Psoas muscle (tissue), 8 donors: ENCODE data around the gene RNF130. TPM values are rescaled to one million over a fixed set of nuclear protein-coding genes. Genes with fewer than 3 reads are reported as not detected.
A peak's percentile ranks its signal among the peaks of the same experiment; 100 is the strongest.

ENCODE experiments used
- ATAC-seq, 4 donors: fragments of 200-7000 bp; cut with Tn5 transposase; one replicate each; pipeline ENCODE4 v1.9.1; 2020; ENCODE audit warnings: moderate library complexity in 3 of 4, mild to moderate bottlenecking in 2 of 4
- DNase-seq, 2 donors: peaks; one replicate each; pipeline ENCODE4 v3.0.0-alpha.2; 2020
- H3K27ac ChIP-seq: fragments of 200-600 bp; one replicate; pipeline ENCODE4 v1.8.0; 2022
- H3K27me3 ChIP-seq, 3 donors: fragments of 200-600 bp in 1 of 3; one replicate each; pipeline versions ENCODE4 v1.6.1 to v1.8.0; 2013 to 2022; ENCODE audit warnings: low read length in 2 of 3, mild to moderate bottlenecking in 2 of 3, moderate library complexity in 1 of 3; ENCODE audit not compliant: insufficient read depth in 3 of 3
- H3K36me3 ChIP-seq, 2 donors: fragments of 200-600 bp in 1 of 2; one replicate each; pipeline versions ENCODE4 v1.6.1 to v1.8.0; 2013 to 2022; ENCODE audit warnings: low read depth in 1 of 2, mild to moderate bottlenecking in 1 of 2, moderate library complexity in 1 of 2; ENCODE audit not compliant: insufficient read depth in 1 of 2
- H3K4me1 ChIP-seq: fragments of 200-600 bp; one replicate; pipeline ENCODE4 v1.8.0; 2022
- H3K4me3 ChIP-seq: fragments of 200-600 bp; one replicate; pipeline ENCODE4 v1.8.0; 2022; ENCODE audit warnings: mild to moderate bottlenecking
- H3K9me3 ChIP-seq: fragments of 200-600 bp; one replicate; pipeline ENCODE4 v1.8.0; 2022
- WGBS, 3 donors: extraction: QIAGEN DNeasy Blood & Tissue Kit; methylation state at CpG; one replicate each; pipeline versions ENCODE4 v1.1.6 to v1.1.7; 2013; 5-methylcytosine and 5-hydroxymethylcytosine counted together
- intact Hi-C, 2 donors: fragments of 100-400 bp; cut with DNase I; formaldehyde crosslinking; loops; one replicate each; pipeline versions ENCODE4 v1.11.0 to v1.14.2; 2022
- polyA plus RNA-seq, 3 donors: library from polyadenylated mRNA; stranded (reverse); fragments of 200-250 nt; gene quantifications; one replicate each; pipeline ENCODE4 v1.2.3, GENCODE V29; 2013
- total RNA-seq, 4 donors: library from RNA; stranded (reverse); fragmentation: NEBNext Ultra II Directional in 2 of 4; extraction: Animal tissue kit (Norgen Biotek cat#: 25700) in 2 of 4; gene quantifications; one replicate each; pipeline versions ENCODE4 v1.2.1 to v1.2.4, GENCODE V29; 2021 to 2023
- TF ChIP-seq, protein P1 (sequence below): fragments of 200-600 bp; IDR thresholded peaks from one replicate; pipeline ENCODE4 v1.8.0; 2022; ENCODE audit warnings: antibody characterized with exemption
- donor health status: healthy with polysubstance abuse.
- donor health status: DM: no; HTN: no; CAD: no; lungs with moderate emphysema.
- donor health status: Bipolar disorder and iron deficiency.
- donor health status: healthy.
- donor health status: DM: yes; HTN: yes; CAD: no.
- donor health status: DM: no; HTN: no; CAD: no.
- donor health status: DM: no; HTN: no; CAD: no.
- donor health status: DM: yes; HTN: yes; CAD: no.

RNF130 gene
- total and polyA plus RNA-seq, 7 donors: 34.1 to 45.3 (median 37.2) TPM

DNA sequence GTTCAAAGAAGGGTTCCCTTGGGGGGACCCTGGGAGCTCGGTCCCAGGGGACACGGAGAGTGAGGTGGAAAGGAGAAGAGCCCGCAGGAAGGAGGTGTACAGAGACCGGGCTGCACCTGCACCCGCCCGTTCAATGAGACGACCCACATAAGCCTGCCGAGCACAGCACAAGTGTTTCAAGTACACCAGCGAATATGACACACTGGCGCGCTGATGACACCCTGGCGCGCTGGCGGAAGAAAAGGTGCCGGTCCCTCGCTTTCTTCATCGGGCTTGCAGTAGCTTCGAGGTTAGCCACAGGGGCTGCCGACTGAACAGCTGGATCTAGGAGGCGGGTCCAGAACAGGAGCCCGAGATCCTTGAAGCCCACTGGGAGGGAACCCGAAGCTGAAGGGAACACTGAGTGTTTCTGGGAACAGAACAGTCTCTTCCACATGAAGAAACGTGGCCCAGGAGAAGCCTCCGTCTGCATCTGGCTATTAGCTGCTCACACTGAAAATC, 165.2 kb downstream of the RNF130 start:
- 75 to 86% (median 79%) methylated on average over 24 of the region's 24 CpGs for WGBS, 3 donors
- DNase-seq (no peak), ATAC-seq (no peak)
- Histone ChIP-seq H3K27me3 (no peaks in the 10 kb centered on the region), H3K4me1 (peaks cover 22% of the 10 kb centered on the region), H3K9me3 (no peaks in the 10 kb centered on the region), H3K27ac (peak overlapping the region; percentile 56), H3K4me3 (peak overlapping the region; percentile 73), H3K36me3 (peaks cover 0 to 39% of the 10 kb centered on the region in 2 donors)
- intact Hi-C loops: loop anchor here (5.0 to 10.0 kb wide), 6 partner anchors 34 to 166 kb away; partner anchors contain the start of genes MGAT4B (in 1 of the 2) and RNF130 (in 1 of the 2)
- TF ChIP-seq, protein P1, sequence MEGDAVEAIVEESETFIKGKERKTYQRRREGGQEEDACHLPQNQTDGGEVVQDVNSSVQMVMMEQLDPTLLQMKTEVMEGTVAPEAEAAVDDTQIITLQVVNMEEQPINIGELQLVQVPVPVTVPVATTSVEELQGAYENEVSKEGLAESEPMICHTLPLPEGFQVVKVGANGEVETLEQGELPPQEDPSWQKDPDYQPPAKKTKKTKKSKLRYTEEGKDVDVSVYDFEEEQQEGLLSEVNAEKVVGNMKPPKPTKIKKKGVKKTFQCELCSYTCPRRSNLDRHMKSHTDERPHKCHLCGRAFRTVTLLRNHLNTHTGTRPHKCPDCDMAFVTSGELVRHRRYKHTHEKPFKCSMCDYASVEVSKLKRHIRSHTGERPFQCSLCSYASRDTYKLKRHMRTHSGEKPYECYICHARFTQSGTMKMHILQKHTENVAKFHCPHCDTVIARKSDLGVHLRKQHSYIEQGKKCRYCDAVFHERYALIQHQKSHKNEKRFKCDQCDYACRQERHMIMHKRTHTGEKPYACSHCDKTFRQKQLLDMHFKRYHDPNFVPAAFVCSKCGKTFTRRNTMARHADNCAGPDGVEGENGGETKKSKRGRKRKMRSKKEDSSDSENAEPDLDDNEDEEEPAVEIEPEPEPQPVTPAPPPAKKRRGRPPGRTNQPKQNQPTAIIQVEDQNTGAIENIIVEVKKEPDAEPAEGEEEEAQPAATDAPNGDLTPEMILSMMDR: no peak

DNA sequence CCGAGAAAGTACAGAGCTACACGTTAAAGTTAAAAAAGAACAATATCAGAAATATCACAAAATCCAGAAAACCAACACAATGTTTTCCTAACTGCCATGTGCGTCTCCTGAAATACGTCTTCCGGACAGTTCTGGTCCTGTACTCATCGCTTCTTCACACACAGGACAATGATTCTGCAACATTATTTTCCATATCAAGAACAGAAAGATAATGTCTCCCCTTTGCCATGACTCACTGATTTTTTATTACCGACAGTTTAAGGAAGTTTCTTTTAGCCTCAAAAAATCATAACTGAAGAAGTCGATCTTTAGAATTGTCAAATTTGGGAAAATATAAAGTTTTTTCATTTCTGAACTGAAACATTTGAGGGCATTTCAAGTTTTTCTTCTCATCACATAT, 166.4 kb downstream of the RNF130 start:
- ATAC-seq: no peak
- H3K27ac ChIP-seq: no peak overlapping the region
- H3K27me3 ChIP-seq: no peaks in the 10 kb centered on the region
- DNase-seq: no peak
- peaks cover 0 to 39% of the 10 kb centered on the region in 2 donors for H3K36me3 ChIP-seq
- intact Hi-C loops: loop anchor here (5.0 to 10.0 kb wide), 6 partner anchors 33 to 167 kb away; partner anchors contain the start of genes MGAT4B (in 1 of the 2) and RNF130 (in 1 of the 2)
- WGBS, 3 donors: 91 to 93% (median 93%) methylated on average over 8 of the region's 8 CpGs
- H3K4me1 ChIP-seq: peaks cover 29% of the 10 kb centered on the region
- TF ChIP-seq, protein P1: no peak
- H3K4me3 ChIP-seq: no peak overlapping the region
- H3K9me3 ChIP-seq: no peaks in the 10 kb centered on the region

Other genes with a start within 250 kb of the RNF130 start
- 1 to 10 TPM; 2.1 to 7.9 (median 5.1) TPM for gene MRNIP, start 212.9 kb downstream of the RNF130 start, total RNA-seq
- 10 to 100 TPM; 20.4 to 30.4 (median 25.0) TPM for gene MRNIP, start 212.9 kb downstream of the RNF130 start, polyA plus RNA-seq
- gene TBC1D9B, start 163.9 kb downstream of the RNF130 start, total RNA-seq: 10 to 100 TPM; 40.0 to 50.2 (median 41.9) TPM
- gene TBC1D9B, start 163.9 kb downstream of the RNF130 start, polyA plus RNA-seq: 10 to 100 TPM; 30.1 to 47.7 (median 37.0) TPM
- gene RASGEF1C, start 137.5 kb upstream of the RNF130 start, total RNA-seq: not detected
- gene RASGEF1C, start 137.5 kb upstream of the RNF130 start, polyA plus RNA-seq: under 1 TPM; 0.03 to 0.05 (median 0.04) TPM
- gene MAPK9, start 220.3 kb upstream of the RNF130 start, total RNA-seq: 10 to 100 TPM; 32.1 to 35.9 (median 34.6) TPM
- gene MAPK9, start 220.3 kb upstream of the RNF130 start, polyA plus RNA-seq: 10 to 100 TPM; 16.1 to 40.1 (median 17.1) TPM